ENCODE measurements around the gene NDUFAF4. TPM values are rescaled to one million over a fixed set of nuclear protein-coding genes. Genes with fewer than 3 reads are reported as not detected.

Gene NDUFAF4
- total and polyA plus RNA-seq, 10 of the 15 experiments (the other 5 are each of a cell fraction or from before 2014, with no cell fraction given), result 26.9 to 188 (median 76.9) TPM

Small RNA genes within 50 kb of the gene (small RNA-seq; reads per million reads assigned to genes)
- gene RN7SL509P, result not detected

Other genes with a start within 250 kb of the NDUFAF4 start
- 3.7 and 4.3 TPM in 2 replicates for gene GPR63, start 60.4 kb downstream of the NDUFAF4 start, total RNA-seq (2014; rRNA removed)
- 3.7 and 4.0 TPM in 2 replicates for gene GPR63, start 60.4 kb downstream of the NDUFAF4 start, total RNA-seq (2014; rRNA removed; fragmentation: Illumina TruSeq; extraction: Trizol)
- gene GPR63, start 60.4 kb downstream of the NDUFAF4 start, total RNA-seq (2021), result 3.6 and 3.8 TPM in 2 replicates
- 6.6 and 7.9 TPM in 2 replicates for gene GPR63, start 60.4 kb downstream of the NDUFAF4 start, polyA plus RNA-seq (2011; rRNA removed)
- 4.7 and 6.2 TPM in 2 replicates for gene GPR63, start 60.4 kb downstream of the NDUFAF4 start, polyA plus RNA-seq (2014; fragmentation: Illumina TruSeq; extraction: Trizol)
- gene GPR63, start 60.4 kb downstream of the NDUFAF4 start, polyA plus RNA-seq (2014; fragmentation: Nextera tagmentation; extraction: Ambion mirVana), result 1 to 10 TPM; 1.6 to 1.7 TPM
- 2.8 and 3.4 TPM in 2 replicates for gene GPR63, start 60.4 kb downstream of the NDUFAF4 start, polyA plus RNA-seq (2014; rRNA removed)
- gene GPR63, start 60.4 kb downstream of the NDUFAF4 start, polyA plus RNA-seq (2016; fragmentation: Nextera tagmentation; extraction: Ambion mirVana), result 1 to 10 TPM; 1.9 to 2.3 TPM
- gene KLHL32, start 26.8 kb upstream of the NDUFAF4 start, total RNA-seq (2014; rRNA removed), result 0.05 and 0.06 TPM in 2 replicates
- 0.05 TPM in 1 of 2 replicates, not detected in the other for gene KLHL32, start 26.8 kb upstream of the NDUFAF4 start, total RNA-seq (2014; rRNA removed; fragmentation: Illumina TruSeq; extraction: Trizol)
- gene KLHL32, start 26.8 kb upstream of the NDUFAF4 start, total RNA-seq (2021), result not detected in 2 replicates
- 0.45 and 1.1 TPM in 2 replicates for gene KLHL32, start 26.8 kb upstream of the NDUFAF4 start, polyA plus RNA-seq (2011; rRNA removed)
- 0.03 TPM in 1 of 2 replicates, not detected in the other for gene KLHL32, start 26.8 kb upstream of the NDUFAF4 start, polyA plus RNA-seq (2014; fragmentation: Illumina TruSeq; extraction: Trizol)
- under 1 TPM in 1 of 2 experiments, not detected in 1; 0.04 TPM for gene KLHL32, start 26.8 kb upstream of the NDUFAF4 start, polyA plus RNA-seq (2014; fragmentation: Nextera tagmentation; extraction: Ambion mirVana)
- not detected in 2 replicates for gene KLHL32, start 26.8 kb upstream of the NDUFAF4 start, polyA plus RNA-seq (2014; rRNA removed)
- gene KLHL32, start 26.8 kb upstream of the NDUFAF4 start, polyA plus RNA-seq (2016; fragmentation: Nextera tagmentation; extraction: Ambion mirVana), result under 1 TPM; 0.11 to 0.16 TPM

Data from GM12878 (cell line).